Suprapubic skin (tissue), 4 donors: Measurements from ENCODE around the gene GRK5.

ENCODE experiments used
- POLR2A ChIP-seq, 2 donors: fragments of 450-650 bp; IDR thresholded peaks; one replicate each; pipeline ENCODE4 v1.6.1; 2017; ENCODE audit warnings: antibody characterized with exemption in 2 of 2, mild to moderate bottlenecking in 2 of 2, moderate library complexity in 2 of 2
- POLR2AphosphoS5 ChIP-seq, 3 donors: sonication (generic); formaldehyde crosslinking; IDR thresholded peaks; one replicate each; pipeline ENCODE4 v1.6.1; 2017; ENCODE audit warnings: antibody characterized with exemption in 3 of 3
- TF ChIP-seq, protein P1 (sequence below), 2 donors: fragments of 200-600 bp in 1 of 2; fragments of 450-650 bp in 1 of 2; sonication (generic) in 1 of 2; IDR thresholded peaks; one replicate each; pipeline ENCODE4 v1.5.1; 2016 to 2019; ENCODE audit warnings: antibody characterized with exemption in 2 of 2, mild to moderate bottlenecking in 1 of 2, moderate library complexity in 1 of 2

DNA sequence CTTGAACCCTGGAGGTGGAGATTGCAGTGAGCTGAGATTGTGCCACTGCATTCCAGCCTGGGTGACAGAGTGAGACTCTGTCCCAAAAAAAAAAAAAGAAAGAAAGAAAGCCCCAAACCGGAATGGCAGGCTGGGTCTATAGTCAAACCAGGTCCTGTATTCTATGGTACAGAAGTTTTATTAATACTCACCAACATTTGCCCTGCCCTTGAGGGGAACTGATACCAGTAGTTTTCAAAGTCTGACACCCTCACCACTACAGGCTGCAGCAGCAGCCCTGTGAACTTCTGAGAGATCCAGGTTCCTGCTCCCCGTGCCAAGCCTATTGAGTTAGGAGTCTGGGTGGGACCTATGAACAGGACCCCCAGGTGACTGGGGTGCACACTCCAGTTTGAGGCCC, 254.6 kb downstream of the GRK5 start:
- TF ChIP-seq, protein P1, sequence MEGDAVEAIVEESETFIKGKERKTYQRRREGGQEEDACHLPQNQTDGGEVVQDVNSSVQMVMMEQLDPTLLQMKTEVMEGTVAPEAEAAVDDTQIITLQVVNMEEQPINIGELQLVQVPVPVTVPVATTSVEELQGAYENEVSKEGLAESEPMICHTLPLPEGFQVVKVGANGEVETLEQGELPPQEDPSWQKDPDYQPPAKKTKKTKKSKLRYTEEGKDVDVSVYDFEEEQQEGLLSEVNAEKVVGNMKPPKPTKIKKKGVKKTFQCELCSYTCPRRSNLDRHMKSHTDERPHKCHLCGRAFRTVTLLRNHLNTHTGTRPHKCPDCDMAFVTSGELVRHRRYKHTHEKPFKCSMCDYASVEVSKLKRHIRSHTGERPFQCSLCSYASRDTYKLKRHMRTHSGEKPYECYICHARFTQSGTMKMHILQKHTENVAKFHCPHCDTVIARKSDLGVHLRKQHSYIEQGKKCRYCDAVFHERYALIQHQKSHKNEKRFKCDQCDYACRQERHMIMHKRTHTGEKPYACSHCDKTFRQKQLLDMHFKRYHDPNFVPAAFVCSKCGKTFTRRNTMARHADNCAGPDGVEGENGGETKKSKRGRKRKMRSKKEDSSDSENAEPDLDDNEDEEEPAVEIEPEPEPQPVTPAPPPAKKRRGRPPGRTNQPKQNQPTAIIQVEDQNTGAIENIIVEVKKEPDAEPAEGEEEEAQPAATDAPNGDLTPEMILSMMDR (IDR thresholded peaks at IDR 0.05) = no peak
- TF ChIP-seq POLR2A (IDR thresholded peaks at IDR 0.05) (no peak), POLR2AphosphoS5 (IDR thresholded peaks at IDR 0.05) (no peak)
